Measurements from ENCODE around the gene IL17RE. TPM values are rescaled to one million over a fixed set of nuclear protein-coding genes. Genes with fewer than 3 reads are reported as not detected.
A peak's percentile ranks its signal among the peaks of the same experiment; 100 is the strongest.

Gene IL17RE
- total RNA-seq, 1 experiment from 2014 or later = 2.3 TPM

- Histone ChIP-seq H3K9me3 (ENCODE audit: low read depth, low read length, poor library complexity, severe bottlenecking) (no peaks in the 10 kb centered on the region), H3K4me1 (ENCODE audit: insufficient read depth, low read length, poor library complexity, severe bottlenecking) (peaks cover 6% of the 10 kb centered on the region), H3K36me3 (ENCODE audit: insufficient read depth, low read length, poor library complexity, severe bottlenecking) (peaks cover 23% of the 10 kb centered on the region), H3K27me3 (replicated peaks; ENCODE audit: insufficient read depth, low read depth, low read length, poor library complexity) (no peaks in the 10 kb centered on the region), H3K4me3 (ENCODE audit: low read depth, low read length, poor library complexity, severe bottlenecking) (no peak overlapping the region), H3K27ac (ENCODE audit: low read depth, low read length, poor library complexity, severe bottlenecking) (no peak overlapping the region)
- CTCF ChIA-PET = interaction anchor here (1.1 kb wide), 1 partner anchor 57 kb away, joined by 3 read pairs; no protein-coding TSS in a partner anchor
- POLR2A ChIA-PET (ENCODE audit: low non-redundant PET) = no interaction called here
- intact Hi-C loops (cut with micrococcal nuclease; ENCODE audit: unreplicated experiment) = no loop called here
- BruUV-seq (replicated peaks) = no TSS peak
- no peak for DNase-seq (ENCODE audit: low spot score)
- TF ChIP-seq CTCF (conservative IDR thresholded peaks at IDR 0.05; ENCODE audit: low read depth, low read length) (no peak), EZH2 (IDR thresholded peaks at IDR 0.05; ENCODE audit: borderline replicate concordance, low read depth, low read length, poor library complexity, severe bottlenecking) (no peak)
Measured at GRCh38 chr3:9889405-9889804, 13.2 kb upstream of the IL17RE start.

GRCh38 chr3:9890249-9891071, 12.2 kb upstream of the IL17RE start, which contains the start of gene JAGN1:
Gene JAGN1 (plus strand): TSS chr3:9890610. CDS start chr3:9890723, 113 bp downstream.
- intact Hi-C loops (cut with micrococcal nuclease; ENCODE audit: unreplicated experiment) = no loop called here
- BruUV-seq (replicated peaks) = no TSS peak
- peak within 1 kb of the TSS; percentile 96 for H3K4me3 ChIP-seq (ENCODE audit: low read depth, low read length, poor library complexity, severe bottlenecking)
- peaks cover 23% of the 10 kb centered on the region for H3K36me3 ChIP-seq (ENCODE audit: insufficient read depth, low read length, poor library complexity, severe bottlenecking)
- no peak for TF ChIP-seq CTCF (conservative IDR thresholded peaks at IDR 0.05; ENCODE audit: low read depth, low read length)
- TF ChIP-seq EZH2 (IDR thresholded peaks at IDR 0.05; ENCODE audit: borderline replicate concordance, low read depth, low read length, poor library complexity, severe bottlenecking) = no peak
- ChIA-PET POLR2A (ENCODE audit: low non-redundant PET) (interaction anchor here (0.7 kb wide), 1 partner anchor 251 kb away, joined by 3 read pairs; the partner anchor contains the start of gene VHL), CTCF (interaction anchor here (0.9 kb wide), 1 partner anchor 56 kb away, joined by 3 read pairs; no protein-coding TSS in a partner anchor)
- H3K27me3 ChIP-seq (replicated peaks; ENCODE audit: insufficient read depth, low read depth, low read length, poor library complexity) = no peaks in the 10 kb centered on the region
- no peaks in the 10 kb centered on the region for H3K9me3 ChIP-seq (ENCODE audit: low read depth, low read length, poor library complexity, severe bottlenecking)
- H3K4me1 ChIP-seq (ENCODE audit: insufficient read depth, low read length, poor library complexity, severe bottlenecking) = peaks cover 6% of the 10 kb centered on the region
- H3K27ac ChIP-seq (ENCODE audit: low read depth, low read length, poor library complexity, severe bottlenecking) = peak within 1 kb of the TSS; percentile 95
- DNase-seq (ENCODE audit: low spot score) = peak; percentile 92

DNA sequence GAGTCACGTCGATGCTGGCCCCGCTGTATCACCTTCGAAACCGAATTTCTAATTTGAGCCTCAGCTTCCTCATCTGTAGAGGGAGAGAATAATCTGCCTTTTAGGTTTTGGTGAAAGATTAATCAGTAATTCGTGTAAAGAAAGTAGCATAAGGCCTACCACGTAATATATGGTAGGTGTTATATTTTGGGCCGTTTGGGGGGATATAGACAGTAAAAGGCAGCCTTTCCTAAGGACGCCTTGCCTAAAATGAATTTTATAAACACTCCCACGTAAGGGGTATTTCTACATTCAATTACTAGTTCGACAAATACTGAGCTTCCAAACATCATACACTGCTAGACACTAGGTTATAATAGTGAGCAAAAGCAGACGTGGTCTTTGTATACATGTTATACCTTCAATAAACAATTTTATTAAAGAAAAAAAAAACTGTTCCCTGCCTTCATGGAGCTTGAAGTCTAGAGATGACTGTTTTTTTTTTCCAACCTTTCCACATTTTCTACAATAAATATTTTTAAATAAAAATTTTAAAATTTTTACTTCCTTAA, 11.5 kb upstream of the IL17RE start:
- peaks cover 23% of the 10 kb centered on the region for H3K36me3 ChIP-seq (ENCODE audit: insufficient read depth, low read length, poor library complexity, severe bottlenecking)
- intact Hi-C loops (cut with micrococcal nuclease; ENCODE audit: unreplicated experiment) = no loop called here
- ChIA-PET POLR2A (ENCODE audit: low non-redundant PET) (interaction anchor here (0.7 kb wide), 1 partner anchor 251 kb away, joined by 3 read pairs; the partner anchor contains the start of gene VHL), CTCF (interaction anchor here (0.9 kb wide), 1 partner anchor 55 kb away, joined by 3 read pairs; no protein-coding TSS in a partner anchor)
- H3K4me1 ChIP-seq (ENCODE audit: insufficient read depth, low read length, poor library complexity, severe bottlenecking) = peaks cover 6% of the 10 kb centered on the region
- H3K4me3 ChIP-seq (ENCODE audit: low read depth, low read length, poor library complexity, severe bottlenecking) = peak overlapping the region; percentile 96
- BruUV-seq (replicated peaks) = TSS peak; percentile 49
- H3K27me3 ChIP-seq (replicated peaks; ENCODE audit: insufficient read depth, low read depth, low read length, poor library complexity) = no peaks in the 10 kb centered on the region
- peak overlapping the region; percentile 95 for H3K27ac ChIP-seq (ENCODE audit: low read depth, low read length, poor library complexity, severe bottlenecking)
- H3K9me3 ChIP-seq (ENCODE audit: low read depth, low read length, poor library complexity, severe bottlenecking) = no peaks in the 10 kb centered on the region
- TF ChIP-seq EZH2 (IDR thresholded peaks at IDR 0.05; ENCODE audit: borderline replicate concordance, low read depth, low read length, poor library complexity, severe bottlenecking) (no peak), CTCF (conservative IDR thresholded peaks at IDR 0.05; ENCODE audit: low read depth, low read length) (no peak)
- no peak for DNase-seq (ENCODE audit: low spot score)
